ENCODE results near the gene MISP.

The MISP gene

DNA sequence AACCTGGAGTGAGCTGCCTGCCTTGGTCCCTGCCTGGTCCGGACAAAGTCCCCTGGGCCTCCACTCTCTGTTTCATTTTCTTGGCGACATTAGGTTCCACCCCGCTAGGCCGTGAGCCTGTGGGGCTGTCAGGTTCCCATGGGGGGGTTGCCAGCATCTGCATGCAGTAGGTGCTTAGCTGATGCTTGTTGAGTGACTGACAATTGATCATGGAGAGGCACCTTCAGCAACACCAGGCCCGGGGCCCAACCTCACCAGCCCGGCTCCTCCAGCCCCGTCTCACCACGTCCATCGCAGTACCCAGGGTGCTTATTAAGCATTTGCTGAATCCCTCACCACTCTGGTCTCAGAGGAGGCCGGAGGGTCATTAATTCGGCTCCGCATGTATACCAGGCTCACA, 13.4 kb downstream of the MISP start:
- no peak overlapping the region for H3K4me3 ChIP-seq (ENCODE audit: low read depth in 1 of 2, low read length in 2 of 2)
- H3K4me1 ChIP-seq (ENCODE audit: insufficient read depth, low read length) = no peaks in the 10 kb centered on the region
- H3K36me3 ChIP-seq (ENCODE audit: insufficient read depth, low read length) = no peaks in the 10 kb centered on the region
- H3K27me3 ChIP-seq (ENCODE audit: control insufficient read depth in 1 of 2, insufficient read depth in 2 of 2, low read length in 2 of 2) = no peaks in the 10 kb centered on the region
- H3K9me3 ChIP-seq (ENCODE audit: low read length) = no peaks in the 10 kb centered on the region
- no peak overlapping the region for H3K27ac ChIP-seq (ENCODE audit: low read depth, low read length)
- no peak overlapping the region for H3K9ac ChIP-seq (ENCODE audit: low read length)

DNA sequence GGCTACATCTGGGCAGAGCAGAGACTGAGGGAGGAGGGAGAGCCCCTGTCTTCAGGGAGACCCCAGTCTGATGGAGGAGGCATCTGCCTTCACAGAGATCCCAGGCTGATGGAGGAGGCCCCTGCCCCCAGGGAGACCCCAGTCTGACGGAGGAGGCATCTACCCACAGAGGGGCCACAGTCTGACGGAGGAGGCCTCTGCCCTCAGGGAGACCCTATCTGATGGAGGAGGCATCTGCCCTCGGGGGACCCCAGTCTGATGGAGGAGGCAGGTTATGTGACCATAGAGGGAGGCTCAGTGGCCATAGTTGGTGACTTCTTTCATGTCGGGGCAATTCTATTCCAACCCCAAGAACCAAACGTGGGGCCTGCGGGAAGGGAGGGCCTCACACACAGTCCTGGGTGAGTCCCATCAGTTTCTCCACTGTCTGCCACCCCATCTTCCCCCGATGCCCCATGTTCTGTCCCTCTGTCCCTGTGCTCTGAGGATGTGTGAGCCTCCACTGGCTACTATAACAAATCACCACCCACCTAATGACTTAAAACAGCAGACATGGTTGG, 14.3 kb downstream of the MISP start:
- H3K9ac ChIP-seq (ENCODE audit: low read length) = no peak overlapping the region
- H3K4me3 ChIP-seq (ENCODE audit: low read depth in 1 of 2, low read length in 2 of 2) = no peak overlapping the region
- H3K27me3 ChIP-seq (ENCODE audit: control insufficient read depth in 1 of 2, insufficient read depth in 2 of 2, low read length in 2 of 2) = no peaks in the 10 kb centered on the region
- H3K9me3 ChIP-seq (ENCODE audit: low read length) = no peaks in the 10 kb centered on the region
- no peak overlapping the region for H3K27ac ChIP-seq (ENCODE audit: low read depth, low read length)
- H3K36me3 ChIP-seq (ENCODE audit: insufficient read depth, low read length) = no peaks in the 10 kb centered on the region
- no peaks in the 10 kb centered on the region for H3K4me1 ChIP-seq (ENCODE audit: insufficient read depth, low read length)

DNA sequence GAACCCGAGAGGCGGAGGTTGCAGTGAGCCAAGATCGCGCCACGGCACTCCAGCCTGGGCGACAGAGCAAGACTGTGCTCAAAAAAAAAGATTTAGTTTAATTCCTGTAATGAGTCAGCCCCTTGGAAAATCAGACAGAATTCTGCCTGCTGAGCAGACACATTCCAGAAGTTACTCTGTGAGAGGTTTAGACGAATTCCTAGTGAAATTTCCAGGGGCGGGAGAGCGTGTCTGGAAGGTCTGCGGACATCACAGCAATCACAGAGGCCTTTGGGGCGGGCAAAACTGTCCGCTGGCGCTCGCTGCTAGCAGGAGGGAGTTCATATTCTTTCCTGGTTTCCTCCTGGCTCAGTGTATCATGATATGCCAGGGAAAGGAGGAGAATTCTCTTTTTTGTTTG, 17.5 kb downstream of the MISP start:
- Histone ChIP-seq H3K36me3 (ENCODE audit: insufficient read depth, low read length) (no peaks in the 10 kb centered on the region), H3K9ac (ENCODE audit: low read length) (no peak overlapping the region), H3K9me3 (ENCODE audit: low read length) (no peaks in the 10 kb centered on the region), H3K27me3 (ENCODE audit: control insufficient read depth in 1 of 2, insufficient read depth in 2 of 2, low read length in 2 of 2) (peaks cover 0 to 4% of the 10 kb centered on the region in 2 donors), H3K27ac (ENCODE audit: low read depth, low read length) (no peak overlapping the region), H3K4me1 (ENCODE audit: insufficient read depth, low read length) (no peaks in the 10 kb centered on the region), H3K4me3 (ENCODE audit: low read depth in 1 of 2, low read length in 2 of 2) (no peak overlapping the region)

DNA sequence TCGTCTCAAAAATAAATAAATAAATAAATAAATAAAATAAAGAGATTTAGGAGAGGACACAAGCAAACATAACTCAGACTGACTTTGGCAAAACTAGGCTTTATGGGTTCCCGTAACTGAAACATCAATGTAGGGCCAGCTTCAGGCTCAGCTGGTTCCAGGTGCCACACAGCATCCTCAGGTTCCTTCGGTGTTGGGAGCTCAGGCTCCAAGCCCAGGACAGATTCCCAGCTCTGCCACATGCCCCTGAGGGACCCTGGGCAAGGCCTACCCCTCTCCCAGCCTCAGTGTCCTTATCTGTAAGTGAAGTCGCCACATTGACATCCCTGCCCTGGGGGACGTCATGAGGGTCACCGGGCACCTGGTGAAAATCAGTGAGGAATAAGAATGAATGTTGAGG, 18.7 kb downstream of the MISP start:
- H3K4me1 ChIP-seq (ENCODE audit: insufficient read depth, low read length) = no peaks in the 10 kb centered on the region
- H3K27me3 ChIP-seq (ENCODE audit: control insufficient read depth in 1 of 2, insufficient read depth in 2 of 2, low read length in 2 of 2) = peaks cover 0 to 4% of the 10 kb centered on the region in 2 donors
- H3K4me3 ChIP-seq (ENCODE audit: low read depth in 1 of 2, low read length in 2 of 2) = no peak overlapping the region

DNA sequence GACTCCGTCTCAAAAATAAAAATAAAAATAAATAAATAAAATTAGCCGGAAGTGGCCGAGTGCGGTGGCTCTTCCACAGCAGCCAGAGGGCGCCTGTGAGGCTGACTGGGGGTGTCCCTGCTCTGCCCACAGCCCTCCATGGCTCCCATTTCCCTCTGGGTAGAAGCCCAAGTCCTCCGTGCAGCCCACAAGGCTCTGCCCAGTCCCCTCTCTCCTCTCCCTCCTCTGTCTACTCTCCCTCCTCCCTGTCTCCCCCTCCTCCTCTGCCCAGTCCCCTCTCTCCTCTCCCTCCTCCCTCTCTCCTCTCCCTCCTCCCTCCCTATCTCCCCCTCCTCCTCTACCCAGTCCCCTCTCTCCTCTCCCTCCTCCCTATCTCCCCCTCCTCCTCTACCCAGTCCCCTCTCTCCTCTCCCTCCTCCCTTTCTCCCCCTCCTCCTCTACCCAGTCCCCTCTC, 20.4 kb downstream of the MISP start:
- Histone ChIP-seq H3K9me3 (ENCODE audit: low read length) (no peaks in the 10 kb centered on the region), H3K36me3 (ENCODE audit: insufficient read depth, low read length) (no peaks in the 10 kb centered on the region), H3K4me1 (ENCODE audit: insufficient read depth, low read length) (no peaks in the 10 kb centered on the region), H3K4me3 (ENCODE audit: low read depth in 1 of 2, low read length in 2 of 2) (no peak overlapping the region), H3K27me3 (ENCODE audit: control insufficient read depth in 1 of 2, insufficient read depth in 2 of 2, low read length in 2 of 2) (peaks cover 0 to 4% of the 10 kb centered on the region in 2 donors), H3K27ac (ENCODE audit: low read depth, low read length) (no peak overlapping the region), H3K9ac (ENCODE audit: low read length) (no peak overlapping the region)

More for the DNA sequence above, 18.7 kb downstream of the MISP start:
- Histone ChIP-seq H3K9ac (ENCODE audit: low read length) (no peak overlapping the region), H3K9me3 (ENCODE audit: low read length) (no peaks in the 10 kb centered on the region), H3K36me3 (ENCODE audit: insufficient read depth, low read length) (no peaks in the 10 kb centered on the region), H3K27ac (ENCODE audit: low read depth, low read length) (no peak overlapping the region)

DNA sequence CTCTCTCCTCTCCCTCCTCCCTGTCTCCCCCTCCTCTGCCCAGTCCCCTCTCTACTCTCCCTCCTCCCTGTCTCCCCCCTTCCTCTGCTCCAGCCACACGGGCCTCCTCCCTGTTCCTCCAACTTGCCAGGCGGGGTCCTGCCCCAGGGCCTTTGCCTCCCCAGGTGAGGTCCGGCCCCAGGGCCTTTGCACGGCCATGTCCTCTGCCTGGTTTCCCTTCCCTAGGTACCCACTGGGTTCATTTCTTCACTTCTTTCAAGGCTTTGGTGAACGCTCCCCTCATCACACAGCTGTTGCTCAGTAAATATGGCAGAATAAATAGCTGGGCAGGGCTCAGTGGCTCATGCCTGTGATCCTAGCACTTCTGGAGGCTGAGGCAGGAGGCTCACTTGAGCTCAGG, 21.2 kb downstream of the MISP start:
- Histone ChIP-seq H3K36me3 (ENCODE audit: insufficient read depth, low read length) (no peaks in the 10 kb centered on the region), H3K9ac (ENCODE audit: low read length) (no peak overlapping the region), H3K4me1 (ENCODE audit: insufficient read depth, low read length) (no peaks in the 10 kb centered on the region), H3K9me3 (ENCODE audit: low read length) (no peaks in the 10 kb centered on the region), H3K27ac (ENCODE audit: low read depth, low read length) (no peak overlapping the region), H3K4me3 (ENCODE audit: low read depth in 1 of 2, low read length in 2 of 2) (no peak overlapping the region), H3K27me3 (ENCODE audit: control insufficient read depth in 1 of 2, insufficient read depth in 2 of 2, low read length in 2 of 2) (peaks cover 0 to 4% of the 10 kb centered on the region in 2 donors)

DNA sequence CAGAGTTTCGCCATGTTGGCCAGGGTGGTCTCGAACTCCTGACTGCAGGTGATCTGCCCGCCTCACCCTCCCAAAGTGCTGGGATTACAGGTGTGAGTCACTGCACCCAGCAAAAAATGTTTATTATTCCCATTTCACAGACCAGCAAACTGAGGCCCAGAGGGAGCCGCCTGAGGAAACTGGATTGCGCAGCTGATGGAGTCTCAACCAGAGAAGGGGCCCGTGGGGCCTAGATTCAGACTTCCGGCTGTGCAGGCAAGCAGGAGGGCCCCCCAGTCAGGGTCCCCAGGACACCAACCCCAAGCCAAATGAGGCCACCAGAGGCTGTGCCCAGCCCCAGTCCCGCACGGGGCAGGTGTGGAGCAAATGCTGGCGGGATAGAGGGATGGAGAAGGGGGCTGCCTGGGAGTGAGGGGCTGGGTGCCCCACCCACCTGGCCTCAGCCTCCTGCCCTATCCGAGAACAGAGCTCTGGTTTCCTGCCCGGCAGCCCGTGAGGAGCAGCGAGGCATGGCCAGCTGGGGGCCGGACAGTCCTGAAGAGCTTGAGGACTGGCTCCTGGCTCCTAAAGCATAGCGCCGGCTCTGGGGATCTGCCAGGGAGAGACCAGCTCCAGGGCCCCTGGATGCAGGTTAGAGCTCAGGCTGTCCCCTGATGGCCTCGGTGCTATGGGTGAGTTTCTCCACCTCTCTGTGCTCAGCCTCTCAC, 22.0 kb downstream of the MISP start:
- Histone ChIP-seq H3K36me3 (ENCODE audit: insufficient read depth, low read length) (no peaks in the 10 kb centered on the region), H3K4me1 (ENCODE audit: insufficient read depth, low read length) (no peaks in the 10 kb centered on the region), H3K9ac (ENCODE audit: low read length) (no peak overlapping the region), H3K27ac (ENCODE audit: low read depth, low read length) (no peak overlapping the region), H3K4me3 (ENCODE audit: low read depth in 1 of 2, low read length in 2 of 2) (no peak overlapping the region), H3K27me3 (ENCODE audit: control insufficient read depth in 1 of 2, insufficient read depth in 2 of 2, low read length in 2 of 2) (peaks cover 0 to 4% of the 10 kb centered on the region in 2 donors), H3K9me3 (ENCODE audit: low read length) (no peaks in the 10 kb centered on the region)

DNA sequence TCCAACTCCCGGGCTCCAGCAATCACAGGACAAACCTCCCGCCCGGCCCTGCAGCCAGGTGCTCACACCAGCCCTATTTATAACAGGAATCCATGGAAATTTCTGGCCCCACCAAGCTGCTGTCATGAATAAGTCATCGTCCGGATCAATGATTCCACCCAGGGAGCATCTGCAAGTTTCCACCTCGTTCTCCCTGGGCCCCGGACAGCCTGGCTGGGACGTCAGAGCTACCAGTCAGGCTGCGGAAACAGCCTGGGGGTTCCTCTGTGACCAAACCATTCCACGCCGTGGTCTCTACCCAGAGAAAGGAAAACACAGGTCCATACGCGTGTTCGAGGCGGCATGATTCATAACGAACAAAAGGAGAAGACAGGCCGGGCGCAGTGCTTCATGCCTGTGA, 25.6 kb downstream of the MISP start:
- no peak overlapping the region for H3K4me3 ChIP-seq (ENCODE audit: low read depth in 1 of 2, low read length in 2 of 2)
- no peak overlapping the region for H3K27ac ChIP-seq (ENCODE audit: low read depth, low read length)
- H3K36me3 ChIP-seq (ENCODE audit: insufficient read depth, low read length) = no peaks in the 10 kb centered on the region
- H3K4me1 ChIP-seq (ENCODE audit: insufficient read depth, low read length) = no peaks in the 10 kb centered on the region
- H3K9me3 ChIP-seq (ENCODE audit: low read length) = no peaks in the 10 kb centered on the region
- peaks cover 0 to 4% of the 10 kb centered on the region in 2 donors for H3K27me3 ChIP-seq (ENCODE audit: control insufficient read depth in 1 of 2, insufficient read depth in 2 of 2, low read length in 2 of 2)
- H3K9ac ChIP-seq (ENCODE audit: low read length) = no peak overlapping the region

DNA sequence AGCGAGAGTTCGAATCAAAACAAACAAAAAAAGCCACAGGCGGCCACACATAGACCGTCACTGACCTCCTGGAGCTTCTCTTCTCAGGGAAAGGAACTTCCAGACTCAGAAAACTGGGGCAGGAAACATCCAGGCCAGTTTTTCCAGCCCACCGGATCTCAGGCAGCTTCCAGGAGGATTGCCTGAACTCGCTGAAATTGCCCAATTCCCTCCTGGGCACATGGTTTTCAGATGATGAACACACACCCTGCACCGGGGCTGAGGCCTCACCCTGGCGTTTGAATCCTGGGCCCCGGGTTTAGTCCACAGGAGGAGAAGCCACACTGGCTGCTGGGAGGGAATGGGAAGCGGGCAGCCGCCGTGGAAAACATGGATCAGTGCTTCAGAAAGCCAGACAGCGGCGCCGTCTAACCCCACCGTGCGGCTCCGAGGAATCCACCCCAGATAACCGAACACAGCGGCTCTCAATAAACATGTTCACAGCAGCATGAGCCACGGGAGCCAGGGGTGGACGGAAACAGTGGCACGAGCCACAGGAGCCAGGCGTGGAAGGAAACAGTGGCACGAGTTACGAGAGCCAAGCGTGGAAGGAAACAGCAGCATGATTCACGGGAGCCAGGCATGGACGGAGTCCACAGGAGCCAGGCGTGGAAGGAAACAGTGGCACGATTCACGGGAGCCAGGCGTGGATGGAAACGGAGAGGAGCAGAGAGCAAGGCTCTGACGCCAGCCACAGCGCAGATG, 28.2 kb downstream of the MISP start:
- no peak overlapping the region for H3K4me3 ChIP-seq (ENCODE audit: low read depth in 1 of 2, low read length in 2 of 2)

DNA sequence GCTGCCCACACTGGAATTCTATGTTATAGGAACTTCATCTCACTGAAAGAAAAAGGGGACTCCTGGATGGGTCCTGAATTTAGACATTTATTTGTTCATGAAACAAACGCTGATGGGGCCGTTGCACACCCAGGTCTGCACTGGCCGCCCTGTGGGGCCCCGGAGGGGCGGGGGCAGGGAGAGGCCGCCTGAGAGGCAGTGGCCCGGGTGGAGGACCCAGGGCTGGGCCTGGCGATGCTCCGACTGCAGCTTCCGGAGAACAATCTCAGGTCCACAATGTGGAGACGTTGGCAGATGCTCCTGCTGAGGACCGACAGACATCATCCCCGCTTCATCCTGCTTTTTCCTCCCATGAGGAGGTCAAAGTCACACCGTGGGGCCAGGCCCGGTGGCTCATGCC, 30.0 kb downstream of the MISP start:
- H3K9ac ChIP-seq (ENCODE audit: low read length) = no peak overlapping the region
- peaks cover 0 to 9% of the 10 kb centered on the region in 2 donors for H3K27me3 ChIP-seq (ENCODE audit: control insufficient read depth in 1 of 2, insufficient read depth in 2 of 2, low read length in 2 of 2)
- no peak overlapping the region for H3K27ac ChIP-seq (ENCODE audit: low read depth, low read length)
- no peaks in the 10 kb centered on the region for H3K36me3 ChIP-seq (ENCODE audit: insufficient read depth, low read length)
- no peaks in the 10 kb centered on the region for H3K9me3 ChIP-seq (ENCODE audit: low read length)
- H3K4me3 ChIP-seq (ENCODE audit: low read depth in 1 of 2, low read length in 2 of 2) = no peak overlapping the region
- H3K4me1 ChIP-seq (ENCODE audit: insufficient read depth, low read length) = no peaks in the 10 kb centered on the region

More for the DNA sequence above, 28.2 kb downstream of the MISP start:
- H3K27me3 ChIP-seq (ENCODE audit: control insufficient read depth in 1 of 2, insufficient read depth in 2 of 2, low read length in 2 of 2) = peaks cover 0 to 9% of the 10 kb centered on the region in 2 donors
- no peak overlapping the region for H3K27ac ChIP-seq (ENCODE audit: low read depth, low read length)
- no peaks in the 10 kb centered on the region for H3K9me3 ChIP-seq (ENCODE audit: low read length)
- no peaks in the 10 kb centered on the region for H3K4me1 ChIP-seq (ENCODE audit: insufficient read depth, low read length)
- H3K9ac ChIP-seq (ENCODE audit: low read length) = no peak overlapping the region
- H3K36me3 ChIP-seq (ENCODE audit: insufficient read depth, low read length) = no peaks in the 10 kb centered on the region

DNA sequence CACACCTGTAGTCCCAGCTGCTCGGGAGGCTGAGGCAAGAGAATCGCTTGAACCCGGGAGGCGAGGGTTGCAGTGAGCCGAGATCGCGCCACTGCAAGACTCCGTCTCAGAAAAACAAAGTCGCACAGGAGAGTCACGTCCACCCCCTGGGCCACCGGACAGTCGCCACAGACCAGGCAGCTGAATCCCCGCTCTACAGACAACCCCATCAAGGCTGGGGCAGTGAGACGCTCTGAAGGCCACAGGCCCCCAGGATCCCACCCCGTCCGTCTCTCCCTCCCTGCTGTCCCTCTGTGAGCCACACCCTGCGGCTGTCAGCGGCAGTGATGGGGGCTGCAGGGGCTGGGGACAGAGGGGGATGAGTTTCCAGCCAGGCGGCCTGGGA, 30.9 kb downstream of the MISP start:
- no peak overlapping the region for H3K27ac ChIP-seq (ENCODE audit: low read depth, low read length)

More for the DNA sequence above, 30.9 kb downstream of the MISP start:
- H3K9me3 ChIP-seq (ENCODE audit: low read length) = no peaks in the 10 kb centered on the region
- H3K36me3 ChIP-seq (ENCODE audit: insufficient read depth, low read length) = no peaks in the 10 kb centered on the region
- H3K4me3 ChIP-seq (ENCODE audit: low read depth in 1 of 2, low read length in 2 of 2) = no peak overlapping the region
- H3K9ac ChIP-seq (ENCODE audit: low read length) = no peak overlapping the region
- peaks cover 0 to 9% of the 10 kb centered on the region in 2 donors for H3K27me3 ChIP-seq (ENCODE audit: control insufficient read depth in 1 of 2, insufficient read depth in 2 of 2, low read length in 2 of 2)
- H3K4me1 ChIP-seq (ENCODE audit: insufficient read depth, low read length) = no peaks in the 10 kb centered on the region
